AG04449 (cell line): ENCODE measurements around the gene BRSK1.
"Not testable (repeated sequence)": the region's sequence is repeated elsewhere in the genome, so short reads cannot be mapped to it uniquely, and the experiment has no call there.

ENCODE experiments used
- CTCF ChIA-PET: fragments of 350-600 bp; formaldehyde crosslinking; extraction: SDS; loops from one replicate; lab custom pipeline; 2021; ENCODE audit warnings: antibody characterized with exemption; lab: Yijun Ruan, JAX
- POLR2A ChIA-PET: fragments of 400-600, 350-600 bp; formaldehyde crosslinking; extraction: SDS; loops from one replicate; lab custom pipeline; 2020; ENCODE audit warnings: antibody characterized with exemption, inconsistent platforms; lab: Yijun Ruan, JAX
- DNase-seq: peaks from one replicate; pipeline ENCODE4 v3.0.0-alpha.2; 2010; ENCODE audit warnings: low read depth, low spot score
- H3K4me3 ChIP-seq: 2 replicates; pipeline ENCODE4 v1.5.1; 2011; ENCODE audit warnings: low read depth, mild to moderate bottlenecking, control low read depth, low read length
- CTCF ChIP-seq: IDR thresholded peaks from one replicate; pipeline ENCODE4 v1.5.1; 2011; ENCODE audit warnings: mild to moderate bottlenecking, moderate library complexity, low read length, control low read depth, inconsistent platforms; ENCODE audit not compliant: insufficient read depth; ENCODE audit errors: missing control alignments

The BRSK1 gene

GRCh38 chr19:55322204-55322885 lies 38.5 kb downstream of the BRSK1 start:
- no peak for TF ChIP-seq CTCF
- no peak for DNase-seq
- ChIA-PET POLR2A (interaction anchor here (0.7 kb wide), 2 partner anchors 63 to 86 kb away, joined by 3 read pairs; partner anchors contain the start of gene UBE2S), CTCF (interaction anchor here (1.3 to 14.1 kb wide), 4 partner anchors 10 to 61 kb away, joined by 3 to 135 read pairs (median 5); partner anchors contain the start of gene TMEM238)
- no peak overlapping the region for H3K4me3 ChIP-seq

- DNase-seq, result no peak
- TF ChIP-seq CTCF, result no peak
- H3K4me3 ChIP-seq, result no peak overlapping the region
- CTCF ChIA-PET, result interaction anchor here (0.9 to 14.1 kb wide), 3 partner anchors 10 to 32 kb away, joined by 3 to 135 read pairs (median 5); no protein-coding TSS in a partner anchor
- POLR2A ChIA-PET, result no interaction called here
These were observed 40.9 kb downstream of the BRSK1 start for GRCh38 chr19:55324662-55325061.

GRCh38 chr19:55325172-55325571 lies 41.4 kb downstream of the BRSK1 start, which contains the start of gene TMEM150B:
Gene TMEM150B, minus strand, starts transcription at chr19:55325341. Its CDS starts 4,305 bp downstream, at chr19:55321036.
- TF ChIP-seq CTCF, result no peak
- CTCF ChIA-PET, result interaction anchor here (0.9 to 14.1 kb wide), 2 partner anchors 22 to 32 kb away, joined by 5 to 135 read pairs; no protein-coding TSS in a partner anchor
- POLR2A ChIA-PET, result no interaction called here
- no peak within 1 kb of the TSS for H3K4me3 ChIP-seq
- no peak for DNase-seq

- CTCF ChIA-PET, H3K4me3 ChIP-seq, DNase-seq, POLR2A ChIA-PET: not testable (repeated sequence)
These were observed 45.0 kb downstream of the BRSK1 start for GRCh38 chr19:55328774-55329318.

GRCh38 chr19:55329791-55330190 lies 46.0 kb downstream of the BRSK1 start:
- CTCF ChIA-PET, result interaction anchor here (0.7 to 1.3 kb wide), 2 partner anchors 9 to 11 kb away, joined by 3 to 4 read pairs; no protein-coding TSS in a partner anchor
- DNase-seq, H3K4me3 ChIP-seq, POLR2A ChIA-PET: not testable (repeated sequence)

- no peak for TF ChIP-seq CTCF
- CTCF ChIA-PET, result interaction anchor here (0.6 kb wide), 1 partner anchor 41 kb away, joined by 4 read pairs; no protein-coding TSS in a partner anchor
- POLR2A ChIA-PET, result no interaction called here
- DNase-seq, result no peak
- H3K4me3 ChIP-seq, result no peak overlapping the region
These were observed 50.1 kb downstream of the BRSK1 start for GRCh38 chr19:55333870-55334269.

- no peak for DNase-seq
- TF ChIP-seq CTCF, result no peak
- H3K4me3 ChIP-seq, result no peak overlapping the region
- ChIA-PET CTCF (interaction anchor here (1.0 to 1.9 kb wide), 2 partner anchors 34 to 44 kb away, joined by 3 to 8 read pairs; no protein-coding TSS in a partner anchor), POLR2A (interaction anchor here (0.5 kb wide), 1 partner anchor 9 kb away, joined by 3 read pairs; no protein-coding TSS in a partner anchor)
These were observed 52.3 kb downstream of the BRSK1 start for GRCh38 chr19:55336101-55336500.
